Tibial artery (tissue), 4 donors: ENCODE data around the gene ACER3.

Source experiments
- DNase-seq, 2 donors: peaks; one replicate each; pipeline ENCODE4 v3.0.0-alpha.2; 2019
- H3K27ac ChIP-seq, 2 donors: fragments of 200-600 bp; sonication (generic) in 1 of 2; 1 replicate in 1 of 2; 2 replicates in 1 of 2; pipeline ENCODE4 v1.5.1; 2018 to 2019; ENCODE audit warnings: mild to moderate bottlenecking in 1 of 2
- H3K27me3 ChIP-seq, 2 donors: fragments of 200-600 bp; sonication (generic) in 1 of 2; one replicate each; pipeline versions ENCODE4 v1.5.1 to v1.6.0; 2016 to 2019
- H3K36me3 ChIP-seq, 3 donors: fragments of 200-600 bp; sonication (generic) in 2 of 3; one replicate each; pipeline ENCODE4 v1.5.1; 2016 to 2019; ENCODE audit warnings: mild to moderate bottlenecking in 2 of 3
- H3K4me1 ChIP-seq, 4 donors: fragments of 200-600 bp; sonication (generic) in 2 of 4; 1 replicate in 3 of 4; 2 replicates in 1 of 4; pipeline ENCODE4 v1.5.1; 2016 to 2019
- H3K4me3 ChIP-seq, 2 donors: fragments of 200-600 bp; sonication (generic) in 1 of 2; 1 replicate in 1 of 2; 2 replicates in 1 of 2; pipeline ENCODE4 v1.5.1; 2018 to 2019; ENCODE audit warnings: mild to moderate bottlenecking in 2 of 2
- H3K9me3 ChIP-seq, 3 donors: fragments of 200-600 bp; sonication (generic) in 1 of 3; one replicate each; pipeline ENCODE4 v1.5.1; 2016 to 2019
- intact Hi-C: fragments of 100-400 bp; cut with DNase I; formaldehyde crosslinking; loops from one replicate; pipeline ENCODE4 v1.15.0; 2023; ENCODE audit warnings: low total_unique reads
- TF ChIP-seq, protein P1 (sequence below), 2 experiments: fragments of 200-600 bp in 1 of 2; fragments of 450-650 bp in 1 of 2; IDR thresholded peaks; one replicate each; pipeline ENCODE4 v1.5.1; 2017 to 2019; ENCODE audit warnings: antibody characterized with exemption in 2 of 2, mild to moderate bottlenecking in 1 of 2, moderate library complexity in 1 of 2

ACER3 gene

DNA sequence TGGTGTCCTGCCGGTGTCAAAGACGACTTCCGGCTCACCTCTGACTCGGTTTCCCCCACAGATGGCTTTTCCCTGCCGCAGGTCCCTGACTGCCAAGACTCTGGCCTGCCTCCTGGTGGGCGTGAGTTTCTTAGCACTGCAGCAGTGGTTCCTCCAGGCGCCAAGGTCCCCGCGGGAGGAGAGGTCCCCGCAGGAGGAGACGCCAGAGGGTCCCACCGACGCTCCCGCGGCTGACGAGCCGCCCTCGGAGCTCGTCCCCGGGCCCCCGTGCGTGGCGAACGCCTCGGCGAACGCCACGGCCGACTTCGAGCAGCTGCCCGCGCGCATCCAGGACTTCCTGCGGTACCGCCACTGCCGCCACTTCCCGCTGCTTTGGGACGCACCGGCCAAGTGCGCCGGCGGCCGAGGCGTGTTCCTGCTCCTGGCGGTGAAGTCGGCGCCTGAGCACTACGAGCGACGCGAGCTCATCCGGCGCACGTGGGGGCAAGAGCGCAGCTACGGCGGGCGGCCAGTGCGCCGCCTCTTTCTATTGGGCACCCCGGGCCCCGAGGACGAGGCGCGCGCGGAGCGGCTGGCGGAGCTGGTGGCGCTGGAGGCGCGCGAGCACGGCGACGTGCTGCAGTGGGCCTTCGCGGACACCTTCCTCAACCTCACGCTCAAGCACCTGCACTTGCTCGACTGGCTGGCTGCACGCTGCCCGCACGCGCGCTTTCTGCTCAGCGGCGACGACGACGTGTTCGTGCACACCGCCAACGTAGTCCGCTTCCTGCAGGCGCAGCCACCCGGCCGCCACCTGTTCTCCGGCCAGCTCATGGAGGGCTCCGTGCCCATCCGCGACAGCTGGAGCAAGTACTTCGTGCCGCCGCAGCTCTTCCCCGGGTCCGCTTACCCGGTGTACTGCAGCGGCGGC, 179.0 kb downstream of the ACER3 start:
- TF ChIP-seq, protein P1, sequence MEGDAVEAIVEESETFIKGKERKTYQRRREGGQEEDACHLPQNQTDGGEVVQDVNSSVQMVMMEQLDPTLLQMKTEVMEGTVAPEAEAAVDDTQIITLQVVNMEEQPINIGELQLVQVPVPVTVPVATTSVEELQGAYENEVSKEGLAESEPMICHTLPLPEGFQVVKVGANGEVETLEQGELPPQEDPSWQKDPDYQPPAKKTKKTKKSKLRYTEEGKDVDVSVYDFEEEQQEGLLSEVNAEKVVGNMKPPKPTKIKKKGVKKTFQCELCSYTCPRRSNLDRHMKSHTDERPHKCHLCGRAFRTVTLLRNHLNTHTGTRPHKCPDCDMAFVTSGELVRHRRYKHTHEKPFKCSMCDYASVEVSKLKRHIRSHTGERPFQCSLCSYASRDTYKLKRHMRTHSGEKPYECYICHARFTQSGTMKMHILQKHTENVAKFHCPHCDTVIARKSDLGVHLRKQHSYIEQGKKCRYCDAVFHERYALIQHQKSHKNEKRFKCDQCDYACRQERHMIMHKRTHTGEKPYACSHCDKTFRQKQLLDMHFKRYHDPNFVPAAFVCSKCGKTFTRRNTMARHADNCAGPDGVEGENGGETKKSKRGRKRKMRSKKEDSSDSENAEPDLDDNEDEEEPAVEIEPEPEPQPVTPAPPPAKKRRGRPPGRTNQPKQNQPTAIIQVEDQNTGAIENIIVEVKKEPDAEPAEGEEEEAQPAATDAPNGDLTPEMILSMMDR (IDR thresholded peaks at IDR 0.05) = peak in 1 of 2 experiments; percentile 37
- no peaks in the 10 kb centered on the region for H3K36me3 ChIP-seq
- peaks cover 0 to 66% of the 10 kb centered on the region in 2 donors for H3K27me3 ChIP-seq
- peaks cover 0 to 14% (median 9%) of the 10 kb centered on the region in 4 donors for H3K4me1 ChIP-seq
- H3K4me3 ChIP-seq = peak overlapping the region; percentile 15 to 41
- no peaks in the 10 kb centered on the region for H3K9me3 ChIP-seq
- DNase-seq = no peak
- no peak overlapping the region for H3K27ac ChIP-seq
- intact Hi-C loops = loop anchor here (5.0 kb wide), 1 partner anchor 117 kb away; no protein-coding TSS in a partner anchor

GRCh38 chr11:77040401-77040777, 179.7 kb downstream of the ACER3 start:
- Histone ChIP-seq H3K27me3 (peaks cover 0 to 72% of the 10 kb centered on the region in 2 donors), H3K4me3 (no peak overlapping the region), H3K36me3 (no peaks in the 10 kb centered on the region), H3K4me1 (peaks cover 0 to 14% (median 9%) of the 10 kb centered on the region in 4 donors), H3K9me3 (no peaks in the 10 kb centered on the region), H3K27ac (no peak overlapping the region)
- DNase-seq = no peak
- intact Hi-C loops = no loop called here
- TF ChIP-seq, protein P1 (IDR thresholded peaks at IDR 0.05) = no peak

- TF ChIP-seq, protein P1 (IDR thresholded peaks at IDR 0.05) = no peak
- H3K27me3 ChIP-seq = peaks cover 0 to 77% of the 10 kb centered on the region in 2 donors
- DNase-seq = no peak
- H3K27ac ChIP-seq = no peak overlapping the region
- peaks cover 0 to 17% (median 11%) of the 10 kb centered on the region in 4 donors for H3K4me1 ChIP-seq
- H3K36me3 ChIP-seq = no peaks in the 10 kb centered on the region
- no peaks in the 10 kb centered on the region for H3K9me3 ChIP-seq
- intact Hi-C loops = no loop called here
- no peak overlapping the region for H3K4me3 ChIP-seq
Observed at GRCh38 chr11:77040889-77041288, 180.2 kb downstream of the ACER3 start.

- Histone ChIP-seq H3K9me3 (no peaks in the 10 kb centered on the region), H3K4me3 (no peak overlapping the region), H3K36me3 (no peaks in the 10 kb centered on the region), H3K4me1 (peaks cover 0 to 21% (median 16%) of the 10 kb centered on the region in 4 donors), H3K27me3 (peaks cover 0 to 73% of the 10 kb centered on the region in 2 donors), H3K27ac (no peak overlapping the region)
- intact Hi-C loops = no loop called here
- TF ChIP-seq, protein P1 (IDR thresholded peaks at IDR 0.05) = no peak
- DNase-seq = no peak
Observed at GRCh38 chr11:77042111-77042726, 181.5 kb downstream of the ACER3 start.

GRCh38 chr11:77044356-77044755, 183.6 kb downstream of the ACER3 start:
- intact Hi-C loops = no loop called here
- no peak overlapping the region for H3K4me3 ChIP-seq
- no peaks in the 10 kb centered on the region for H3K36me3 ChIP-seq
- DNase-seq = no peak
- no peak overlapping the region for H3K27ac ChIP-seq
- H3K9me3 ChIP-seq = no peaks in the 10 kb centered on the region
- TF ChIP-seq, protein P1 (IDR thresholded peaks at IDR 0.05) = no peak
- H3K27me3 ChIP-seq = peaks cover 0 to 60% of the 10 kb centered on the region in 2 donors
- peaks cover 0 to 19% (median 16%) of the 10 kb centered on the region in 4 donors for H3K4me1 ChIP-seq
